Endodermal cell (in vitro differentiated cells): Measurements from ENCODE around the gene CEP20. TPM values are rescaled to one million over a fixed set of nuclear protein-coding genes. Genes with fewer than 3 reads are reported as not detected.

Experiments
- DNase-seq: peaks from one replicate; pipeline ENCODE4 v3.0.0-alpha.2; 2017
- H3K27ac ChIP-seq: 2 replicates; pipeline ENCODE4 v1.5.1; 2013; ENCODE audit warnings: mild to moderate bottlenecking, low read depth, low read length, moderate library complexity
- H3K27me3 ChIP-seq: 2 replicates; pipeline ENCODE4 v1.6.1; 2013; ENCODE audit warnings: mild to moderate bottlenecking, low read length, moderate library complexity; ENCODE audit not compliant: insufficient read depth, control insufficient read depth, poor library complexity, severe bottlenecking
- H3K36me3 ChIP-seq: 2 replicates; pipeline ENCODE4 v1.7.0; 2013; ENCODE audit warnings: mild to moderate bottlenecking, low read length, moderate library complexity; ENCODE audit not compliant: control insufficient read depth, insufficient read depth
- H3K4me1 ChIP-seq: one replicate; pipeline ENCODE4 v1.7.0; 2013; ENCODE audit warnings: low read length; ENCODE audit not compliant: control insufficient read depth, insufficient read depth
- H3K4me3 ChIP-seq: 2 replicates; pipeline ENCODE4 v1.5.1; 2013; ENCODE audit warnings: mild to moderate bottlenecking, low read length, moderate library complexity
- H3K9ac ChIP-seq: 2 replicates; pipeline ENCODE4 v1.6.1; 2013; ENCODE audit warnings: mild to moderate bottlenecking, low read length, moderate library complexity; ENCODE audit not compliant: poor library complexity, severe bottlenecking; ENCODE audit errors: extremely low read depth
- H3K9me3 ChIP-seq: 2 replicates; pipeline ENCODE4 v1.6.1; 2013; ENCODE audit warnings: mild to moderate bottlenecking, low read length, moderate library complexity; ENCODE audit not compliant: control insufficient read depth
- H3K27ac Mint-ChIP-seq: 2 replicates; pipeline ENCODE4 v1.8.0; 2020; ENCODE audit warnings: mixed read lengths
- H3K27me3 Mint-ChIP-seq: 2 replicates; pipeline ENCODE4 v1.8.0; 2021; ENCODE audit warnings: mild to moderate bottlenecking, mixed read lengths; ENCODE audit not compliant: insufficient read depth
- H3K36me3 Mint-ChIP-seq: 2 replicates; pipeline ENCODE4 v1.8.0; 2020; ENCODE audit warnings: low read depth, mixed read lengths
- H3K4me1 Mint-ChIP-seq: 2 replicates; pipeline ENCODE4 v1.8.0; 2020; ENCODE audit warnings: mixed read lengths
- H3K4me3 Mint-ChIP-seq: 2 replicates; pipeline ENCODE4 v1.8.0; 2020; ENCODE audit warnings: mild to moderate bottlenecking, moderate library complexity, mixed read lengths
- H3K9me3 Mint-ChIP-seq: 2 replicates; pipeline ENCODE4 v1.8.0; 2020; ENCODE audit warnings: mild to moderate bottlenecking, mixed read lengths
- WGBS, 2 experiments: methylation state at CpG; one replicate each; pipeline versions ENCODE4 v1.1.5 to v1.1.7; 2013; ENCODE audit warnings: missing lambda C conversion rate in 2 of 2, mixed read lengths in 1 of 2; ENCODE audit not compliant: insufficient coverage in 1 of 2, insufficient read length in 1 of 2; 5-methylcytosine and 5-hydroxymethylcytosine counted together
- total RNA-seq, 2 donors: library from RNA; stranded (reverse); fragmentation: NEBNext Ultra II Directional in 1 of 2; extraction: Animal tissue kit (Norgen Biotek cat#: 25700) in 1 of 2; gene quantifications; 2 replicates in 1 of 2; 3 replicates in 1 of 2; pipeline ENCODE4 v1.2.1, GENCODE V29; 2021
- TF ChIP-seq, protein P1 (sequence below): fragments of 200-600 bp; sonication (generic); conservative IDR thresholded peaks from 2 replicates; pipeline ENCODE4 v1.5.0; 2021; ENCODE audit warnings: antibody characterized with exemption, mild to moderate bottlenecking

CEP20 gene
- total RNA-seq, 2 donors from 2014 or later, result 30.9 to 31.1 TPM

DNA sequence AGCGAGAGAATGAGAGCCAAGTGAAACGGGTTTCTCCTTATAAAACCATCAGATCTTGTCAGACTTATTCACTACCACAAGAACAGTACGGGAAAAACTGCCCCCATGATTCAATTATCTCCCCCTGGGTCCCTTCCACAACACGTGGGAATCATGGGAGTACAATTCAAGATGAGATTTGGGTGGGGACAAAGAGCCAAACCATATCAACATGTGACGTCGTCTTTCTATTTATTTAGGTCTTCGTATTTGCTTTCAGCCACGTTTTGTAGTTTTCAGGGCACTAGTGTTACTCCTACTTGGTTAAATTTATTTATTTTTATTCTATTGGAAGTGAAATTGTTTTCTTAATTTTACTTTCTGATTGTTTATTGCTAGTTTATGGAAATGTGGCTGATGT is 27.9 kb upstream of the CEP20 start:
- no peak overlapping the region for H3K27ac Mint-ChIP-seq
- H3K4me1 Mint-ChIP-seq, result no peaks in the 10 kb centered on the region
- 82 to 87% methylated on average over 4 to 8 of the region's 8 CpGs for WGBS, 2 experiments

DNA sequence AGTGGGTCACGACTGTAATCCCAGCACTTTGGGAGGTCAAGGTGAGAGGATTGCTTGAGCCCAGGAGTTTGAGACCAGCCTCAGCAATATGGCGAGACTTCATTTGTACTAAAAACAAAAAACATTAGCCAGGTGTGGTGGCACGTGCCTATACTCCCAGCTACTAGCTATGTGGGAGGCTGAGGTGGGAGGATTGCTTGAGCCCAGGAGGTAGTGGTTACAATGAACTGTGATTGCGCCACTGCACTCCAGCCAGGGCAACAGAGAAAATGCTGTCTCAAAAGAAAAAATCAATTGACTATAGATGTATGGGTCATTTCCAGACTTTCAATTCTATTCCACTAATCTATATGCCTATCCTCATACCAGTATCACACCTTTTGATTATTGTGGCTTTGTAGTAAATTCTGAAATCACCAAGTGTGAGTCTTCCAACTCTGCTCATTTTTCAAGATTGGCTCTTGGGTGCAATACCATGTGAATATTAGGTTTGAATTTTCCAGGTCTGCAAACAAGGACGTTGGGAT is 27.2 kb upstream of the CEP20 start:
- no peaks in the 10 kb centered on the region for H3K27me3 Mint-ChIP-seq
- H3K4me3 ChIP-seq, result no peak overlapping the region
- WGBS, 2 experiments, result 95 to 100% methylated on average over 2 to 4 of the region's 5 CpGs
- TF ChIP-seq, protein P1, sequence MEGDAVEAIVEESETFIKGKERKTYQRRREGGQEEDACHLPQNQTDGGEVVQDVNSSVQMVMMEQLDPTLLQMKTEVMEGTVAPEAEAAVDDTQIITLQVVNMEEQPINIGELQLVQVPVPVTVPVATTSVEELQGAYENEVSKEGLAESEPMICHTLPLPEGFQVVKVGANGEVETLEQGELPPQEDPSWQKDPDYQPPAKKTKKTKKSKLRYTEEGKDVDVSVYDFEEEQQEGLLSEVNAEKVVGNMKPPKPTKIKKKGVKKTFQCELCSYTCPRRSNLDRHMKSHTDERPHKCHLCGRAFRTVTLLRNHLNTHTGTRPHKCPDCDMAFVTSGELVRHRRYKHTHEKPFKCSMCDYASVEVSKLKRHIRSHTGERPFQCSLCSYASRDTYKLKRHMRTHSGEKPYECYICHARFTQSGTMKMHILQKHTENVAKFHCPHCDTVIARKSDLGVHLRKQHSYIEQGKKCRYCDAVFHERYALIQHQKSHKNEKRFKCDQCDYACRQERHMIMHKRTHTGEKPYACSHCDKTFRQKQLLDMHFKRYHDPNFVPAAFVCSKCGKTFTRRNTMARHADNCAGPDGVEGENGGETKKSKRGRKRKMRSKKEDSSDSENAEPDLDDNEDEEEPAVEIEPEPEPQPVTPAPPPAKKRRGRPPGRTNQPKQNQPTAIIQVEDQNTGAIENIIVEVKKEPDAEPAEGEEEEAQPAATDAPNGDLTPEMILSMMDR, result no peak
- H3K27ac ChIP-seq, result no peak overlapping the region
- no peak overlapping the region for H3K9ac ChIP-seq
- no peak overlapping the region for H3K4me3 Mint-ChIP-seq
- H3K4me1 ChIP-seq, result no peaks in the 10 kb centered on the region
- H3K9me3 Mint-ChIP-seq, result peaks cover 10% of the 10 kb centered on the region
- H3K36me3 ChIP-seq, result no peaks in the 10 kb centered on the region
- no peaks in the 10 kb centered on the region for H3K9me3 ChIP-seq
- no peaks in the 10 kb centered on the region for H3K4me1 Mint-ChIP-seq
- no peaks in the 10 kb centered on the region for H3K36me3 Mint-ChIP-seq
- no peaks in the 10 kb centered on the region for H3K27me3 ChIP-seq
- no peak overlapping the region for H3K27ac Mint-ChIP-seq
- DNase-seq, result no peak

More for the DNA sequence above, 27.9 kb upstream of the CEP20 start:
- Histone ChIP-seq H3K4me1 (no peaks in the 10 kb centered on the region), H3K27me3 (no peaks in the 10 kb centered on the region), H3K27ac (no peak overlapping the region), H3K9ac (no peak overlapping the region), H3K4me3 (no peak overlapping the region), H3K9me3 (no peaks in the 10 kb centered on the region), H3K36me3 (no peaks in the 10 kb centered on the region)
- TF ChIP-seq, protein P1, result no peak
- H3K4me3 Mint-ChIP-seq, result no peak overlapping the region
- no peaks in the 10 kb centered on the region for H3K27me3 Mint-ChIP-seq
- no peaks in the 10 kb centered on the region for H3K36me3 Mint-ChIP-seq
- no peak for DNase-seq
- H3K9me3 Mint-ChIP-seq, result peaks cover 10% of the 10 kb centered on the region

DNA sequence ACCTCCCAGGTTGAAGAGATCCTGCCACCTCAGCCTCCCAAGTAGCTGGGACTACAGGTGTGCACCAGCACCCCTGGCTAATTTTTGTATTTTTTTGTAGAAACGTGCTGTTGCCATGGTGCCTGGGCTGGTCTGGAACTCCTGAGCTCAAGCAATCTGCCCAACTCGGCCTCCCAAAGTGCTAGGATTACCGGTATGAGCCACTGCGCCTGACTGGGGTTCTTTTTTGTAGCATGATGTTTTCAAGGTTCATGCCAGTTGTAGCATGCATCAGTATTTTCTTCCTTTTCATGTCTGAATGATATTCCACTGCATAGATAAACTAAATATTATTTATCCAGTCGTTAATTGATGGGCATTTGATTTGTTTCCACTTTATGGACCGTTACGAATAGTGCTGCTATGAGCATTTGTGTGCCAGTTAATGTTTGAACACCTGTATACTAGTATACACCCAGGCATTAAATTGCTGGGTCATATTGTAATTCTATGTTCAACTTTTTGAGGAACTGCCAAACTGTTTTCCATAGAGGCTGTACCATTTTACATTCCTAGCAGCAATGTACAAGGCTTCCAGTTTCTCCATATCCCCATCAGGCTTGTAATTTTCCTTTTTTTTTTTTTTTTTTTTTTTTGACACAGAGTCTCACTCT is 24.8 kb upstream of the CEP20 start:
- TF ChIP-seq, protein P1, result no peak
- no peak for DNase-seq
- no peaks in the 10 kb centered on the region for H3K27me3 ChIP-seq
- no peak overlapping the region for H3K27ac ChIP-seq
- no peaks in the 10 kb centered on the region for H3K4me1 Mint-ChIP-seq
- no peak overlapping the region for H3K4me3 ChIP-seq
- 91 to 97% methylated on average over 7 of the region's 7 CpGs for WGBS, 2 experiments
- no peak overlapping the region for H3K27ac Mint-ChIP-seq
- H3K9me3 ChIP-seq, result no peaks in the 10 kb centered on the region
- H3K36me3 Mint-ChIP-seq, result no peaks in the 10 kb centered on the region
- H3K9ac ChIP-seq, result no peak overlapping the region
- H3K36me3 ChIP-seq, result no peaks in the 10 kb centered on the region
- no peaks in the 10 kb centered on the region for H3K27me3 Mint-ChIP-seq
- H3K9me3 Mint-ChIP-seq, result peaks cover 10% of the 10 kb centered on the region
- H3K4me1 ChIP-seq, result no peaks in the 10 kb centered on the region
- no peak overlapping the region for H3K4me3 Mint-ChIP-seq
